GM23338 (cell line): ENCODE data around the gene C11orf16.

Source experiments
- EZH2 ChIP-seq: fragments of 200-600 bp; sonication (generic); IDR thresholded peaks from one replicate; pipeline ENCODE4 v1.8.0; 2017; ENCODE audit warnings: antibody characterized with exemption, mild to moderate bottlenecking, low read depth; ENCODE audit not compliant: unreplicated experiment
- EZH2phosphoT487 ChIP-seq: fragments of 200-600 bp; sonication (generic); IDR thresholded peaks from one replicate; pipeline ENCODE4 v1.8.1; 2018; ENCODE audit warnings: antibody characterized with exemption; ENCODE audit not compliant: unreplicated experiment
- TF ChIP-seq, protein P1 (sequence below), 2 experiments: fragments of 200-600 bp in 1 of 2; sonication (generic) in 1 of 2; conservative IDR thresholded peaks; 2 replicates each; pipeline versions ENCODE4 v1.5.1 to v1.6.1; 2016 to 2017; ENCODE audit warnings: antibody characterized with exemption in 2 of 2, low read depth in 2 of 2, mild to moderate bottlenecking in 2 of 2, moderate library complexity in 1 of 2

DNA sequence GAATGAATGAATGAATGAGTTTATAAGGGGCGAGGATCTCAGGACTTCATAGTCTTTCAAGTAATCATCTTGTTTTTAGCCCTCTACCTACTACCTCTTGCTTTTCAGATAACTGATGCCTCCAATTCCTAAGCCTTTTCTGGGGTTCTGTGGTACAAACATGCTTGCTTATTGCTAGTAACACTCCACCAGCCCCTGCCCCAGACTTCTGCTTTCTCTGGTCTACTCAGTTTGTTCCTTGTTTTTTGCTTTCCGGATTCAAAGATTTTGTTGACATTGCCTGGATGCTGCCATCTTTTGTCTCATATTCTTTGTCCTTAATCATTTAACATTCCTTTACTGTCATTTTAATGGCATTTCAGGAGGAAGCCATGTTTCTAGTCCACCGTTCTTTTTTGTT lies 40.4 kb upstream of the C11orf16 start:
- TF ChIP-seq, protein P1, sequence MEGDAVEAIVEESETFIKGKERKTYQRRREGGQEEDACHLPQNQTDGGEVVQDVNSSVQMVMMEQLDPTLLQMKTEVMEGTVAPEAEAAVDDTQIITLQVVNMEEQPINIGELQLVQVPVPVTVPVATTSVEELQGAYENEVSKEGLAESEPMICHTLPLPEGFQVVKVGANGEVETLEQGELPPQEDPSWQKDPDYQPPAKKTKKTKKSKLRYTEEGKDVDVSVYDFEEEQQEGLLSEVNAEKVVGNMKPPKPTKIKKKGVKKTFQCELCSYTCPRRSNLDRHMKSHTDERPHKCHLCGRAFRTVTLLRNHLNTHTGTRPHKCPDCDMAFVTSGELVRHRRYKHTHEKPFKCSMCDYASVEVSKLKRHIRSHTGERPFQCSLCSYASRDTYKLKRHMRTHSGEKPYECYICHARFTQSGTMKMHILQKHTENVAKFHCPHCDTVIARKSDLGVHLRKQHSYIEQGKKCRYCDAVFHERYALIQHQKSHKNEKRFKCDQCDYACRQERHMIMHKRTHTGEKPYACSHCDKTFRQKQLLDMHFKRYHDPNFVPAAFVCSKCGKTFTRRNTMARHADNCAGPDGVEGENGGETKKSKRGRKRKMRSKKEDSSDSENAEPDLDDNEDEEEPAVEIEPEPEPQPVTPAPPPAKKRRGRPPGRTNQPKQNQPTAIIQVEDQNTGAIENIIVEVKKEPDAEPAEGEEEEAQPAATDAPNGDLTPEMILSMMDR (conservative IDR thresholded peaks at IDR 0.05; ENCODE audit: low read depth in 2 of 2): no peak
- TF ChIP-seq EZH2: no peak
- TF ChIP-seq EZH2phosphoT487: no peak
